Mesendoderm (in vitro differentiated cells): ENCODE data around the gene NSG2.

Experiments used
- DNase-seq: peaks from one replicate; pipeline ENCODE4 v3.0.0; 2013
- H2AK5ac ChIP-seq: 2 replicates; pipeline ENCODE4 v1.6.1; 2013; ENCODE audit warnings: low read length, inconsistent platforms
- H2BK120ac ChIP-seq: 2 replicates; pipeline ENCODE4 v1.6.1; 2013; ENCODE audit warnings: low read depth, mild to moderate bottlenecking, low read length, moderate library complexity, mixed read lengths
- H2BK15ac ChIP-seq: replicated peaks from 2 replicates; pipeline ENCODE4 v1.6.1; 2013; ENCODE audit warnings: low read depth, mild to moderate bottlenecking, moderate library complexity
- H2BK5ac ChIP-seq: 2 replicates; pipeline ENCODE4 v1.6.1; 2013; ENCODE audit warnings: low read length, inconsistent platforms
- H3K18ac ChIP-seq: 2 replicates; pipeline ENCODE4 v1.6.1; 2013; ENCODE audit warnings: mild to moderate bottlenecking, low read length, mixed read lengths
- H3K23ac ChIP-seq: one replicate; pipeline ENCODE4 v1.6.1; 2013; ENCODE audit warnings: low read length
- H3K27ac ChIP-seq: 2 replicates; pipeline ENCODE4 v1.5.1; 2013; ENCODE audit warnings: low read depth, mild to moderate bottlenecking, inconsistent platforms, low read length, moderate library complexity
- H3K27me3 ChIP-seq: 2 replicates; pipeline ENCODE4 v1.6.1; 2013; ENCODE audit warnings: low read length, control low read depth, mild to moderate bottlenecking, inconsistent platforms; ENCODE audit not compliant: insufficient read depth, poor library complexity
- H3K36me3 ChIP-seq: 2 replicates; pipeline ENCODE4 v1.6.1; 2013; ENCODE audit warnings: low read length, inconsistent platforms; ENCODE audit not compliant: control insufficient read depth, insufficient read depth
- H3K4ac ChIP-seq: one replicate; pipeline ENCODE4 v1.6.1; 2013; ENCODE audit warnings: low read depth, mild to moderate bottlenecking, low read length, moderate library complexity
- H3K4me1 ChIP-seq: 2 replicates; pipeline ENCODE4 v1.6.1; 2013; ENCODE audit warnings: low read depth, low read length, inconsistent platforms; ENCODE audit not compliant: control insufficient read depth
- H3K4me2 ChIP-seq: 2 replicates; pipeline ENCODE4 v1.6.1; 2013; ENCODE audit warnings: low read length
- H3K4me3 ChIP-seq: 2 replicates; pipeline ENCODE4 v1.5.1; 2013; ENCODE audit warnings: mild to moderate bottlenecking, low read length
- H3K56ac ChIP-seq: one replicate; pipeline ENCODE4 v1.6.1; 2013; ENCODE audit warnings: low read length
- H3K79me1 ChIP-seq: 2 replicates; pipeline ENCODE4 v1.6.1; 2013; ENCODE audit warnings: low read length, inconsistent platforms
- H3K79me2 ChIP-seq: 2 replicates; pipeline ENCODE4 v1.6.1; 2013; ENCODE audit warnings: mild to moderate bottlenecking, low read length; ENCODE audit not compliant: control insufficient read depth, insufficient read depth
- H3K9ac ChIP-seq: 2 replicates; pipeline ENCODE4 v1.6.1; 2013; ENCODE audit warnings: low read length, inconsistent platforms
- H4K5ac ChIP-seq: one replicate; pipeline ENCODE4 v1.6.1; 2013; ENCODE audit warnings: low read length
- H4K8ac ChIP-seq: one replicate; pipeline ENCODE4 v1.6.1; 2013; ENCODE audit warnings: low read depth, mild to moderate bottlenecking, control low read depth, low read length, moderate library complexity
- WGBS: extraction: QIAGEN DNeasy Blood & Tissue Kit; methylation state at CpG from one replicate; pipeline ENCODE4 v1.1.7; 2013; ENCODE audit warnings: low lambda C conversion rate, missing lambda C conversion rate; ENCODE audit not compliant: insufficient coverage; ENCODE audit errors: extremely low coverage; 5-methylcytosine and 5-hydroxymethylcytosine counted together

The NSG2 gene

DNA sequence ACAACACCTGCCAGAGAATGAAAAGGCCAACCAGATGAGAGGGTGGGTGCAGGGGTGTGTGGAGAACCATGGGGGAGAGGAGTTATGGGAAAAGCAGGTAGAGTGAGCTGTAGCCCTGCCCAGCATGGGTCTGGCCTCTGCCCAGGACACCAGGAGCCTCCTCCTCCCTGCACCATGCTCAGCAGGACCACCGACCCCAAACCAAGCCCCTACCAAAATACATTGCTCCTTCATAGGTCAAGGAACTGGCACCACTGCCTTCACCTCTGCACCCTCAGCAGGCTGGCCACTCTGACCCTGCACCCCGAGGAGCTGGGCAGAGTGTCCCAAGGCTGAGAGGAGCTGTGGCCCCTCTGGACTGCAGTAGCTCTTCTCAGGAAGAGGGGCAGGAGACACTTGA lies 102.0 kb downstream of the NSG2 start:
- no peak overlapping the region for H3K4me3 ChIP-seq
- no peak for DNase-seq
- WGBS, result no CpG with 5 or more reads among the region's 2 CpGs
- H2BK5ac ChIP-seq, result no peak overlapping the region
- H3K79me2 ChIP-seq, result no peaks in the 10 kb centered on the region
- no peak overlapping the region for H3K23ac ChIP-seq
- no peak overlapping the region for H4K8ac ChIP-seq
- no peak overlapping the region for H3K4ac ChIP-seq
- no peak overlapping the region for H2BK120ac ChIP-seq
- H3K56ac ChIP-seq, result no peak overlapping the region
- H3K79me1 ChIP-seq, result no peaks in the 10 kb centered on the region
- no peak overlapping the region for H3K9ac ChIP-seq
- no peaks in the 10 kb centered on the region for H3K4me1 ChIP-seq
- no peaks in the 10 kb centered on the region for H3K27me3 ChIP-seq
- H3K18ac ChIP-seq, result no peak overlapping the region
- H2AK5ac ChIP-seq, result no peak overlapping the region
- H2BK15ac ChIP-seq, result no peak overlapping the region
- no peaks in the 10 kb centered on the region for H3K36me3 ChIP-seq
- H3K4me2 ChIP-seq, result no peak overlapping the region
- no peak overlapping the region for H3K27ac ChIP-seq
- H4K5ac ChIP-seq, result no peak overlapping the region

- Histone ChIP-seq H3K9ac (no peak overlapping the region), H3K4me1 (no peaks in the 10 kb centered on the region)
- WGBS, result no CpG with 5 or more reads among the region's 2 CpGs
Observed at GRCh38 chr5:174148721-174149120, 103.2 kb downstream of the NSG2 start.

DNA sequence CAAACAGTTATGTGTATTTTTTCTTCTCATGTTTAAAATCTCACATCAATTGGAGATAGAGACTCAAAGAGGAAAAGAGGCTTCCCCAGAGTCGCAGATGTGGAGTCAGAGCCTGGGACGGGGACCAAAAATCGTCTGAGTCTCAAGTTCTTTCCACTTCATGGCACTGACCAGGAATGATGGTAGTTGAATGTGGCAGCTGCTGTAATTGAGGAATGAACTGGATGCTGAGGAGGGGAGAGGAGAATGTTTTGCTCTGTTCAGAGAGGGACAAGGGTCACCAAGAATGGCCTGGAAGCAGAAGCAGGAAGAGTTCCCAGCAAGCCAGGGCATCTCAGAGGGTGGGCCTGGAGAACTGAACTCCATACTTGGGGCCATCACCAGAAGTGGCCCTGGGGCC lies 103.9 kb downstream of the NSG2 start:
- no peak overlapping the region for H4K8ac ChIP-seq
- no peak overlapping the region for H3K18ac ChIP-seq
- no peaks in the 10 kb centered on the region for H3K4me1 ChIP-seq
- no peak overlapping the region for H3K9ac ChIP-seq
- H2BK5ac ChIP-seq, result no peak overlapping the region
- no peak overlapping the region for H3K56ac ChIP-seq
- no peaks in the 10 kb centered on the region for H3K36me3 ChIP-seq
- H2BK120ac ChIP-seq, result no peak overlapping the region
- no peak overlapping the region for H3K27ac ChIP-seq
- H4K5ac ChIP-seq, result no peak overlapping the region
- H2BK15ac ChIP-seq, result no peak overlapping the region
- no peak overlapping the region for H3K23ac ChIP-seq
- H3K79me1 ChIP-seq, result no peaks in the 10 kb centered on the region
- no peak for DNase-seq
- no peak overlapping the region for H3K4me2 ChIP-seq
- H3K79me2 ChIP-seq, result no peaks in the 10 kb centered on the region
- no peak overlapping the region for H2AK5ac ChIP-seq
- no CpG with 5 or more reads among the region's 3 CpGs for WGBS
- no peak overlapping the region for H3K4ac ChIP-seq
- H3K4me3 ChIP-seq, result no peak overlapping the region
- H3K27me3 ChIP-seq, result no peaks in the 10 kb centered on the region

More at GRCh38 chr5:174148721-174149120, 103.2 kb downstream of the NSG2 start:
- Histone ChIP-seq H3K79me2 (no peaks in the 10 kb centered on the region), H3K23ac (no peak overlapping the region), H3K79me1 (no peaks in the 10 kb centered on the region), H3K36me3 (no peaks in the 10 kb centered on the region), H2BK120ac (no peak overlapping the region), H3K18ac (no peak overlapping the region), H3K27me3 (no peaks in the 10 kb centered on the region), H3K27ac (no peak overlapping the region), H2BK15ac (no peak overlapping the region), H3K56ac (no peak overlapping the region), H3K4ac (no peak overlapping the region), H4K5ac (no peak overlapping the region), H3K4me3 (no peak overlapping the region), H2AK5ac (no peak overlapping the region), H3K4me2 (no peak overlapping the region), H4K8ac (no peak overlapping the region), H2BK5ac (no peak overlapping the region)
- no peak for DNase-seq

GRCh38 chr5:174149989-174150388 lies 104.5 kb downstream of the NSG2 start:
- Histone ChIP-seq H2BK15ac (no peak overlapping the region), H3K4me2 (no peak overlapping the region), H3K79me2 (no peaks in the 10 kb centered on the region), H3K27ac (no peak overlapping the region), H2AK5ac (no peak overlapping the region), H3K4ac (no peak overlapping the region), H4K8ac (no peak overlapping the region), H3K18ac (no peak overlapping the region), H2BK5ac (no peak overlapping the region), H2BK120ac (no peak overlapping the region), H4K5ac (no peak overlapping the region), H3K27me3 (no peaks in the 10 kb centered on the region), H3K4me3 (no peak overlapping the region), H3K56ac (no peak overlapping the region), H3K9ac (no peak overlapping the region), H3K36me3 (no peaks in the 10 kb centered on the region), H3K23ac (no peak overlapping the region), H3K4me1 (no peaks in the 10 kb centered on the region), H3K79me1 (no peaks in the 10 kb centered on the region)
- WGBS, result no CpG with 5 or more reads among the region's 6 CpGs
- no peak for DNase-seq

DNA sequence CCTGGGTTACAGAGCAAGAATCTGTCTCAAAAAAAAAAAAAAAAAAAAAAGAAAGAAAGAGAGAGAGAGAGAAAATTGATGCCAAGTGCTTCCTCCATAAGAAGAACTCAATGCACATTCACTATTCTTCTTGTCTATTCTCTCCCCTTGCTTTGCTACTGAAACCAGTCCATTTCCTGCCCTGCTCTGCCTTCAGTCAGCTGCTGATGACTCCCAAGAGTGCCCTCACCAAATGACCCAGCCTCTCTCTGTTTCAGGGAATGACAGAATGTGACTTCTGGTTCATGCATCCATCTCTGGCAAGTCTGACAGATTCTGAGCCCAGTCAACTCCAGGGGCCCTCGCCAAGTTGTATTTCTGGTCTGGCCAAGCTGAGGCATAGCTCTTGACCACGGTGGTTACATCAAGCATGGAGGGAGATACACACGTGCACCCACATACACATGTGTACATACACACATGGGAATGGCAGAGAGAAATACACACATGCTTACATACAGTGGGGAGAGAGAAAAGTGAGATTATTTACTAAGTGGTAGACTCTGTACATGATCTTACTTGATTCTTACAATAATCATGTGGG lies 106.2 kb downstream of the NSG2 start:
- Histone ChIP-seq H3K27ac (no peak overlapping the region), H4K5ac (no peak overlapping the region), H3K4me3 (no peak overlapping the region), H2BK120ac (no peak overlapping the region), H3K56ac (no peak overlapping the region), H3K79me1 (no peaks in the 10 kb centered on the region), H3K18ac (no peak overlapping the region), H2BK5ac (no peak overlapping the region), H3K36me3 (no peaks in the 10 kb centered on the region), H3K79me2 (no peaks in the 10 kb centered on the region), H2AK5ac (no peak overlapping the region), H4K8ac (no peak overlapping the region), H3K4ac (no peak overlapping the region), H3K4me1 (no peaks in the 10 kb centered on the region), H2BK15ac (no peak overlapping the region), H3K9ac (no peak overlapping the region), H3K4me2 (no peak overlapping the region), H3K23ac (no peak overlapping the region), H3K27me3 (no peaks in the 10 kb centered on the region)
- DNase-seq, result no peak
- no CpG with 5 or more reads among the region's 3 CpGs for WGBS

DNA sequence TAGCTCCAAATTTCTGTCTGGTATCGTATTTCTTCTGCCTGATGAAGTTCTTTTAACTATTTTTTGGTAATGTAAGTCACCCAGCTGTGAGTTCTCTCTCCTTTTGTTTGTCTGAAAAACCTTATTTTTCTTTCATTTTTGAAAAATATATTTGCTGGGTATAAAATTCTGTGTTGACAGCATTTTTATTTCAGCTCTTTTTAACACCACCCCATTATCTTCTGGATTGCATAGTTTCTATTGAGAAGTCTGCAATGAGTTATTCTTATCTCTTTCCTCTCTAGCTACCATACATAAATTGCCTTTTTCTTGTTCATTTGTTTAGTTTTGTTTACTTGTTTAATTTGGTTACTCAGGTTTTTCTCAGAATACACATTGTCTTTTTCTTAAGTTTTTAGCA lies 109.1 kb downstream of the NSG2 start:
- DNase-seq, result no peak
- H2AK5ac ChIP-seq, result no peak overlapping the region
- H3K4me2 ChIP-seq, result no peak overlapping the region
- no peak overlapping the region for H4K8ac ChIP-seq
- no peaks in the 10 kb centered on the region for H3K27me3 ChIP-seq
- no peak overlapping the region for H4K5ac ChIP-seq
- no peaks in the 10 kb centered on the region for H3K79me1 ChIP-seq
- H3K36me3 ChIP-seq, result no peaks in the 10 kb centered on the region
- H2BK15ac ChIP-seq, result no peak overlapping the region
- no peaks in the 10 kb centered on the region for H3K4me1 ChIP-seq
- H3K4me3 ChIP-seq, result no peak overlapping the region
- H2BK120ac ChIP-seq, result no peak overlapping the region
- H2BK5ac ChIP-seq, result no peak overlapping the region
- no peak overlapping the region for H3K23ac ChIP-seq
- no peak overlapping the region for H3K9ac ChIP-seq
- WGBS, result no CpG with 5 or more reads among the region's 1 CpG
- no peak overlapping the region for H3K27ac ChIP-seq
- H3K79me2 ChIP-seq, result no peaks in the 10 kb centered on the region
- H3K18ac ChIP-seq, result no peak overlapping the region
- H3K56ac ChIP-seq, result no peak overlapping the region
- no peak overlapping the region for H3K4ac ChIP-seq
